ENCODE results near the gene LYPD4. TPM values are rescaled to one million over a fixed set of nuclear protein-coding genes. Genes with fewer than 3 reads are reported as not detected.
"Not testable (repeated sequence)": the region's sequence is repeated elsewhere in the genome, so short reads cannot be mapped to it uniquely, and the experiment has no call there.

LYPD4 gene
- total RNA-seq, 2 experiments from 2014 or later: not detected

DNA sequence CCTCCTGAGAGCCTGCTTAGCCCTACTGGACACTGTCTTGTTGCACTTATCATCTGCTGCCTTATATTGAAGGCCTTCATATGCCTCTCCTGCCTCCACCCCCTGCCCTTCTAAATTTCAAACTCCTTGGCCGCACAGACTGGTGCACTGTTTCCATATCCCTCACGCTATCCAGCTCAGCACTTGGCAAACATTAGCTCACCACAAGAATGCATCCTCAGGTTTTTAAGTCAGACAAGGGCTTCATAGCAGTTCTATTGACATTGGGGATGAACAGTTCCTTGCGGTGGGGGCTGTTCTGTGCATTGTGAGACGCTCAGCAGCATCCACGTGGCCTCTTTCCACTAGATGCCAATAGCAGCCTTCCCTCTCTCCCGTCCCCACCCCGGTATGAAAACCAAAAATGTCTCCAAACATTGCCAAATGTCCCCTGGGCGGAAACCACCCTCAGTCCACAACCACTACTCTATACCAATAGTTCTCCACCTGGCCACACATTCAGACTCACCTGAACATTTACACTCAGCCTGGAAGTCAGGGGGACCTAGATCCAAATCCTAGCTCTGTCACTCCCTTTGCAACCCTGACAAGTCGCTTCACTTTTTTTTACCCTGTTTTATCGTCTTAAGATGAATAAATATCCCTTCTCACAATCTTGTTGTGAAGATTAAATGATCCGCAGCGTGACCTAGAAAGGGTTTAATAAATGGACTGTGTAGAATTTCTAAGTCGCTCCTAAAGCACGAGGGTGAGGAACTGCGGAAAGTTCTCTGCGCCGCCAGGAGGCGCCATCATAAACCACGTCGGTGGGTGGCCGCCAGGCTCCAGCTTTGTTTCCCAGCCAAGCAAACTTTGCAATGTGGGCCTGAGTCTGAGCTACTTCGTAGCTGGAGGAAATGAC lies 51.7 kb downstream of the LYPD4 start:
- POLR2A ChIA-PET: interaction anchor here (0.5 to 0.6 kb wide), 2 partner anchors 44 to 150 kb away, joined by 3 to 4 read pairs; no protein-coding TSS in a partner anchor
- no peaks in the 10 kb centered on the region for H3K36me3 ChIP-seq (ENCODE audit: insufficient read depth, low read length)
- intact Hi-C loops (cut with micrococcal nuclease; ENCODE audit: unreplicated experiment): loop anchor here (1.0 to 10.0 kb wide), 2 partner anchors 29 to 162 kb away; partner anchors contain the start of gene RABAC1
- H3K4me2 ChIP-seq (ENCODE audit: low read length): no peak overlapping the region
- no peak overlapping the region for H2AFZ ChIP-seq (ENCODE audit: low read length)
- H3K9me3 ChIP-seq (ENCODE audit: low read length): no peaks in the 10 kb centered on the region
- no peak overlapping the region for H3K4me3 ChIP-seq (ENCODE audit: low read depth, low read length, poor library complexity, severe bottlenecking)
- H3K27ac ChIP-seq (ENCODE audit: low read depth, low read length, poor library complexity, severe bottlenecking): no peak overlapping the region
- CTCF ChIA-PET (ENCODE audit: unreplicated experiment): interaction anchor here (0.7 to 1.3 kb wide), 3 partner anchors 12 to 178 kb away, joined by 3 to 6 read pairs (median 3); no protein-coding TSS in a partner anchor
- no peaks in the 10 kb centered on the region for H3K79me2 ChIP-seq (ENCODE audit: insufficient read depth, low read depth, low read length)
- peak; percentile 98 for TF ChIP-seq CTCF (conservative IDR thresholded peaks at IDR 0.05; ENCODE audit: low read length)
- no peak for TF ChIP-seq EZH2phosphoT487 (IDR thresholded peaks at IDR 0.05; ENCODE audit: borderline replicate concordance, low read depth, low read length)
- H4K20me1 ChIP-seq (ENCODE audit: insufficient read depth, low read length): no peaks in the 10 kb centered on the region
- H3K9me2 ChIP-seq (ENCODE audit: insufficient read depth, low read length): no peaks in the 10 kb centered on the region
- DNase-seq (ENCODE audit: low spot score): peak; percentile 78
- no TSS peak for BruUV-seq (replicated peaks)
- H3K4me1 ChIP-seq (ENCODE audit: insufficient read depth, low read length, poor library complexity, severe bottlenecking): no peaks in the 10 kb centered on the region

DNA sequence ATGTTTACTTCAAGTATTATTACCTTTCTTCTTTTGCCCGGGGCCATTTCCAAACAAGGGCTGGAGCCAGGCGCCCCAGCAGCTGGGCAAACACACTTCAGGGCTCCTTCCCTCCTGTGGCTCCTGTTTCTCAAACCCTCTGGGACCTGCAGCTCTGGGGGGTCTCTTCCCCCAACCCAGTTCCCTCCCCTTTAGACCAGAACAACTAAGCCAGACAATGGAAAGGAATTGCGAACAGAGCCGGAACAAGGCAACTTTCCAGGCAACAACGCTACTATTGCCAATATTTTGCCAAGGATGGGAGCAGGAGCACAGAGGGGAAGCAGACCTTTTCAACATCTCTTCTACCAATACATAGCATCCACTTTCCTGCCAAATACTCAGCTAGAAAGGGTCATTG lies 55.4 kb downstream of the LYPD4 start:
- POLR2A ChIA-PET; H4K20me1 ChIP-seq (ENCODE audit: insufficient read depth, low read length); DNase-seq (ENCODE audit: low spot score); H3K9me3 ChIP-seq (ENCODE audit: low read length); H2AFZ ChIP-seq (ENCODE audit: low read length); H3K79me2 ChIP-seq (ENCODE audit: insufficient read depth, low read depth, low read length); BruUV-seq (replicated peaks); H3K36me3 ChIP-seq (ENCODE audit: insufficient read depth, low read length); intact Hi-C loops (cut with micrococcal nuclease; ENCODE audit: unreplicated experiment); H3K27ac ChIP-seq (ENCODE audit: low read depth, low read length, poor library complexity, severe bottlenecking); CTCF ChIA-PET (ENCODE audit: unreplicated experiment); H3K9me2 ChIP-seq (ENCODE audit: insufficient read depth, low read length); H3K4me3 ChIP-seq (ENCODE audit: low read depth, low read length, poor library complexity, severe bottlenecking); H3K4me2 ChIP-seq (ENCODE audit: low read length): not testable (repeated sequence)
- H3K4me1 ChIP-seq (ENCODE audit: insufficient read depth, low read length, poor library complexity, severe bottlenecking): peaks cover 15% of the 10 kb centered on the region

DNA sequence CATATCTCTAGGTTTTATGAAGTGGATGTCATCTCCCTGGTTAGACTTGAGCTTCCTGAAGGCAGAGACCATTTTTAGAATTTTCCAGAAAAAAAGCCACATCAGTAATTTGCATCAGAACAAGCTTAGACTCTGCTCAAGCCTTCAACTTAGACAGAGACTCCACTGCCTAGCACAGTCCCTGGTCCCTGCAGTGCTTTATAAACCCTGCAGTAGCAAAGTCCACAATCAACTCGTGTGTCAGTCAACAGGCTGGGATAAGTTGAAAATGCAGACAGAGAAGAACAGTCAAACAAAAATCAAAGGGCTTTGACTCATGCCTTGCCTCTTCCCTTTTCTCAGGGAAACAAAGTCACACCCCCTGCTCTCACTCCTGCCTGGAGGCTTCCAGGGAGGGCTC lies 56.0 kb downstream of the LYPD4 start:
- H3K4me2 ChIP-seq (ENCODE audit: low read length); H4K20me1 ChIP-seq (ENCODE audit: insufficient read depth, low read length); H2AFZ ChIP-seq (ENCODE audit: low read length); BruUV-seq (replicated peaks); H3K27ac ChIP-seq (ENCODE audit: low read depth, low read length, poor library complexity, severe bottlenecking); DNase-seq (ENCODE audit: low spot score); intact Hi-C loops (cut with micrococcal nuclease; ENCODE audit: unreplicated experiment); H3K79me2 ChIP-seq (ENCODE audit: insufficient read depth, low read depth, low read length); CTCF ChIA-PET (ENCODE audit: unreplicated experiment); POLR2A ChIA-PET; H3K4me3 ChIP-seq (ENCODE audit: low read depth, low read length, poor library complexity, severe bottlenecking); H3K9me2 ChIP-seq (ENCODE audit: insufficient read depth, low read length); H3K9me3 ChIP-seq (ENCODE audit: low read length); H3K36me3 ChIP-seq (ENCODE audit: insufficient read depth, low read length): not testable (repeated sequence)
- H3K4me1 ChIP-seq (ENCODE audit: insufficient read depth, low read length, poor library complexity, severe bottlenecking): peaks cover 20% of the 10 kb centered on the region

Small RNA genes lying within 50 kb of the gene (microRNA-seq; reads per million reads assigned to microRNA genes)
- not detected for gene MIR6797 (ENCODE audit: borderline replicate concordance)

Small RNA genes lying within 50 kb of the gene (small RNA-seq; reads per million reads assigned to genes)
- gene MIR6797: not detected

Other genes with a start within 250 kb of the LYPD4 start
- gene CEACAM4, start 217.6 kb downstream of the LYPD4 start, total RNA-seq (2014; rRNA removed; shearing (Covaris generic)): not detected in 2 replicates
- gene CEACAM4, start 217.6 kb downstream of the LYPD4 start, total RNA-seq (2022): not detected in 2 replicates
- not detected in 2 replicates for gene CEACAM7, start 156.4 kb downstream of the LYPD4 start, total RNA-seq (2014; rRNA removed; shearing (Covaris generic))
- gene CEACAM7, start 156.4 kb downstream of the LYPD4 start, total RNA-seq (2022): not detected in 2 replicates
- not detected in 2 replicates for gene CEACAM5, start 136.1 kb downstream of the LYPD4 start, total RNA-seq (2014; rRNA removed; shearing (Covaris generic))
- not detected in 2 replicates for gene CEACAM5, start 136.1 kb downstream of the LYPD4 start, total RNA-seq (2022)
- gene CEACAM6, start 89.2 kb downstream of the LYPD4 start, total RNA-seq (2014; rRNA removed; shearing (Covaris generic)): not detected in 2 replicates
- not detected in 2 replicates for gene CEACAM6, start 89.2 kb downstream of the LYPD4 start, total RNA-seq (2022)
- gene CEACAM3, start 48.1 kb downstream of the LYPD4 start, total RNA-seq (2014; rRNA removed; shearing (Covaris generic)): not detected in 2 replicates
- gene CEACAM3, start 48.1 kb downstream of the LYPD4 start, total RNA-seq (2022): not detected in 2 replicates
- gene DMRTC2, start 359 bp upstream of the LYPD4 start, total RNA-seq (2014; rRNA removed; shearing (Covaris generic)): not detected in 2 replicates
- gene DMRTC2, start 359 bp upstream of the LYPD4 start, total RNA-seq (2022): not detected in 2 replicates
- gene RPS19, start 15.6 kb upstream of the LYPD4 start, total RNA-seq (2014; rRNA removed; shearing (Covaris generic)): 4,018 and 4,414 TPM in 2 replicates
- gene RPS19, start 15.6 kb upstream of the LYPD4 start, total RNA-seq (2022): 3,803 and 3,902 TPM in 2 replicates
- gene CD79A, start 32.6 kb upstream of the LYPD4 start, total RNA-seq (2014; rRNA removed; shearing (Covaris generic)): 848 and 1,195 TPM in 2 replicates
- 896 and 1,094 TPM in 2 replicates for gene CD79A, start 32.6 kb upstream of the LYPD4 start, total RNA-seq (2022)
- gene ARHGEF1, start 38.5 kb upstream of the LYPD4 start, total RNA-seq (2014; rRNA removed; shearing (Covaris generic)): 74.9 and 96.9 TPM in 2 replicates
- 297 and 318 TPM in 2 replicates for gene ARHGEF1, start 38.5 kb upstream of the LYPD4 start, total RNA-seq (2022)
- 1.6 and 1.9 TPM in 2 replicates for gene ERFL, start 83.8 kb upstream of the LYPD4 start, total RNA-seq (2014; rRNA removed; shearing (Covaris generic))
- 5.9 and 6.8 TPM in 2 replicates for gene ERFL, start 83.8 kb upstream of the LYPD4 start, total RNA-seq (2022)
- gene RABAC1, start 114.6 kb upstream of the LYPD4 start, total RNA-seq (2014; rRNA removed; shearing (Covaris generic)): 161 and 171 TPM in 2 replicates
- gene RABAC1, start 114.6 kb upstream of the LYPD4 start, total RNA-seq (2022): 167 and 191 TPM in 2 replicates
- 3.1 and 9.3 TPM in 2 replicates for gene ATP1A3, start 149.5 kb upstream of the LYPD4 start, total RNA-seq (2014; rRNA removed; shearing (Covaris generic))
- gene ATP1A3, start 149.5 kb upstream of the LYPD4 start, total RNA-seq (2022): 33.0 and 33.3 TPM in 2 replicates
- 0.73 and 0.77 TPM in 2 replicates for gene GRIK5, start 225.5 kb upstream of the LYPD4 start, total RNA-seq (2014; rRNA removed; shearing (Covaris generic))
- 1.1 and 1.3 TPM in 2 replicates for gene GRIK5, start 225.5 kb upstream of the LYPD4 start, total RNA-seq (2022)
- 18.5 and 29.3 TPM in 2 replicates for gene ZNF574, start 231.5 kb upstream of the LYPD4 start, total RNA-seq (2014; rRNA removed; shearing (Covaris generic))
- gene ZNF574, start 231.5 kb upstream of the LYPD4 start, total RNA-seq (2022): 14.5 and 16.6 TPM in 2 replicates

All from OCI-LY7 (cell line).